Measurements from ENCODE around the gene BTBD1.
"Not testable (repeated sequence)": the region's sequence is repeated elsewhere in the genome, so short reads cannot be mapped to it uniquely, and the experiment has no call there.

The BTBD1 gene

GRCh38 chr15:83036253-83036652 lies 30.8 kb downstream of the BTBD1 start:
- Histone ChIP-seq H3K36me3 (peaks cover 45% of the 10 kb centered on the region), H3K4me1 (no peaks in the 10 kb centered on the region), H3K4me3 (ENCODE audit: low read depth, low read length) (no peak overlapping the region), H3K27me3 (no peaks in the 10 kb centered on the region), H3K9me3 (no peaks in the 10 kb centered on the region)
- TF ChIP-seq, protein P1, sequence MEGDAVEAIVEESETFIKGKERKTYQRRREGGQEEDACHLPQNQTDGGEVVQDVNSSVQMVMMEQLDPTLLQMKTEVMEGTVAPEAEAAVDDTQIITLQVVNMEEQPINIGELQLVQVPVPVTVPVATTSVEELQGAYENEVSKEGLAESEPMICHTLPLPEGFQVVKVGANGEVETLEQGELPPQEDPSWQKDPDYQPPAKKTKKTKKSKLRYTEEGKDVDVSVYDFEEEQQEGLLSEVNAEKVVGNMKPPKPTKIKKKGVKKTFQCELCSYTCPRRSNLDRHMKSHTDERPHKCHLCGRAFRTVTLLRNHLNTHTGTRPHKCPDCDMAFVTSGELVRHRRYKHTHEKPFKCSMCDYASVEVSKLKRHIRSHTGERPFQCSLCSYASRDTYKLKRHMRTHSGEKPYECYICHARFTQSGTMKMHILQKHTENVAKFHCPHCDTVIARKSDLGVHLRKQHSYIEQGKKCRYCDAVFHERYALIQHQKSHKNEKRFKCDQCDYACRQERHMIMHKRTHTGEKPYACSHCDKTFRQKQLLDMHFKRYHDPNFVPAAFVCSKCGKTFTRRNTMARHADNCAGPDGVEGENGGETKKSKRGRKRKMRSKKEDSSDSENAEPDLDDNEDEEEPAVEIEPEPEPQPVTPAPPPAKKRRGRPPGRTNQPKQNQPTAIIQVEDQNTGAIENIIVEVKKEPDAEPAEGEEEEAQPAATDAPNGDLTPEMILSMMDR (IDR thresholded peaks at IDR 0.05; ENCODE audit: low read depth, low read length), result no peak
- no peak for DNase-seq

- DNase-seq; H3K4me3 ChIP-seq (ENCODE audit: low read depth, low read length); H3K4me1 ChIP-seq; H3K27me3 ChIP-seq; H3K9me3 ChIP-seq: not testable (repeated sequence)
- peaks cover 46% of the 10 kb centered on the region for H3K36me3 ChIP-seq
Measured at GRCh38 chr15:83031234-83031633, 35.8 kb downstream of the BTBD1 start.

DNA sequence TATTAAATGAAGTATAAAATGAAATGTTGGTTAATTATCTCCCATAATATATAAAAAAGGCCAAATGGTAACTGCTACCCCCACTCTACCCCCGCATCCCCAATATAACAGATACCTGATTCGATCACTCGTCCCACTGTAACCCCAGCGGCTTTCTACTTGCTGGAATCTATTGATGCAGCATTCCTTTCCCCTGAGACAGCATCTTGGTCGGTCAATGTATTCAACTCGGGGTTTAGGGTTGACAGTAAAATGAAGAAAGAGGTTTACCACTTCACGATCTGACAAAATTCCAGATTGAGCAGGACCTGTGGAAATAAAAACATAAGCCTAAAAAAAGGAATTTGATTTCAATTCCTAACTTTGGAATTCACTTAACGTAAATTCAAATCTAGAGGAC lies 37.0 kb downstream of the BTBD1 start:
- H3K4me1 ChIP-seq, result no peaks in the 10 kb centered on the region
- no peaks in the 10 kb centered on the region for H3K9me3 ChIP-seq
- no peak overlapping the region for H3K4me3 ChIP-seq (ENCODE audit: low read depth, low read length)
- TF ChIP-seq, protein P1 (IDR thresholded peaks at IDR 0.05; ENCODE audit: low read depth, low read length), result no peak
- no peaks in the 10 kb centered on the region for H3K27me3 ChIP-seq
- no peak for DNase-seq
- H3K36me3 ChIP-seq, result peaks cover 49% of the 10 kb centered on the region

DNA sequence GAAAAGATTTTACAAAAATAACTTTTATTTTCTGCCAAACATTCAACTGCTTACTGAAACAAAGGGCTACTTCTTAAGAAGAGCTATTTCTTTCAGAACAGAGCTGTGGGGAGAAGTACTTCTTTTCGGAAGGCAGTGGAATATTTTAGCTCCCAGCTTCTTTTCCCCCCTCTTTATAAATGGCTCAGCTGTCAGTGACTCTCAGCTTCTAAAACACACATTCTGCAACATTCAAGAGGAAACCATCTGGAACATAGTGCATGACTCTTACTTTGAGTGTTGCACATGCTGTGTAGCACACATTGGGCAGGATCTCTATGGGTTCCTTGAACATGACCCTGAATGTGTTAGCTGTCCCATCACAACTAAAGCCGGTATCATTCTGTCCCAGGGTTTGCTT lies 48.6 kb downstream of the BTBD1 start:
- no peaks in the 10 kb centered on the region for H3K27me3 ChIP-seq
- H3K9me3 ChIP-seq, result no peaks in the 10 kb centered on the region
- H3K4me3 ChIP-seq (ENCODE audit: low read depth, low read length), result no peak overlapping the region
- no peak for DNase-seq
- TF ChIP-seq, protein P1 (IDR thresholded peaks at IDR 0.05; ENCODE audit: low read depth, low read length), result no peak
- peaks cover 42% of the 10 kb centered on the region for H3K36me3 ChIP-seq
- no peaks in the 10 kb centered on the region for H3K4me1 ChIP-seq

GRCh38 chr15:83016906-83017305 lies 50.1 kb downstream of the BTBD1 start:
- TF ChIP-seq, protein P1 (IDR thresholded peaks at IDR 0.05; ENCODE audit: low read depth, low read length), result no peak
- no peaks in the 10 kb centered on the region for H3K9me3 ChIP-seq
- peaks cover 42% of the 10 kb centered on the region for H3K36me3 ChIP-seq
- H3K27me3 ChIP-seq, result no peaks in the 10 kb centered on the region
- no peak for DNase-seq
- H3K4me3 ChIP-seq (ENCODE audit: low read depth, low read length), result no peak overlapping the region
- peaks cover 2% of the 10 kb centered on the region; the same call in 1 of the 2 replicates for H3K4me1 ChIP-seq

DNA sequence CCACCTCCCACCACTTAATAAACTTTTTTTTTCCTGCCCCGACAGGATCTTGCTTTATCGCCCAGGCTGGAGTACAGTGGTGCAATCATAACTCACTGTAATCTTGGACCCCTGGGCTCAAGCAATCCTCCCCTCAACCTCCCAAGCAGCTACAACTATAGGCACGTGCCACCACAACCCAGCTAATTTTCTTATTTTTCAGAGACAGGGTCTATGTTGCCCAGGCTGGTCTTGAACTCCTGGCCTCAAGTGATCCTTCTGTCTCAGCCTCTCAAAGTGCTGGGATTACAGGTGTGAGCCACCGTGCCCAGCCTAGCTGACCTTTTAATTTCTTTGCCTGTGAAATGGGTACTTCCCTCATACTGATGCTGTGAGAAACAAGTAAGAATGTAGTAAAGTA lies 51.7 kb downstream of the BTBD1 start:
- DNase-seq, result no peak
- no peak overlapping the region for H3K4me3 ChIP-seq (ENCODE audit: low read depth, low read length)
- peaks cover 2% of the 10 kb centered on the region; the same call in 1 of the 2 replicates for H3K4me1 ChIP-seq
- TF ChIP-seq, protein P1 (IDR thresholded peaks at IDR 0.05; ENCODE audit: low read depth, low read length), result no peak
- no peaks in the 10 kb centered on the region for H3K27me3 ChIP-seq
- H3K9me3 ChIP-seq, result no peaks in the 10 kb centered on the region
- peaks cover 31% of the 10 kb centered on the region for H3K36me3 ChIP-seq

- Histone ChIP-seq H3K27me3 (no peaks in the 10 kb centered on the region), H3K36me3 (peaks cover 27% of the 10 kb centered on the region), H3K4me1 (peaks cover 2% of the 10 kb centered on the region; the same call in 1 of the 2 replicates), H3K4me3 (ENCODE audit: low read depth, low read length) (no peak overlapping the region), H3K9me3 (no peaks in the 10 kb centered on the region)
- no peak for DNase-seq
- TF ChIP-seq, protein P1 (IDR thresholded peaks at IDR 0.05; ENCODE audit: low read depth, low read length), result no peak
Measured at GRCh38 chr15:83014205-83014653, 52.8 kb downstream of the BTBD1 start.
